B cell (primary cell): ENCODE data around the gene EFCAB7. TPM values are rescaled to one million over a fixed set of nuclear protein-coding genes. Genes with fewer than 3 reads are reported as not detected.

ENCODE experiments used
- ATAC-seq: fragments of 200-7000 bp; cut with Tn5 transposase; one replicate; pipeline ENCODE4 v1.10.0; 2021; ENCODE audit warnings: low read depth, mild to moderate bottlenecking, moderate number of reproducible peaks, moderate library complexity
- CTCF ChIA-PET: fragments of 350-600 bp; sonication (Branson Sonifier 250); formaldehyde crosslinking; loops from one replicate; lab custom pipeline; 2021; ENCODE audit warnings: antibody characterized with exemption, inconsistent platforms; lab: Charles Lee
- POLR2A ChIA-PET: fragments of 350-600 bp; sonication (Branson Sonifier 250); formaldehyde crosslinking; loops from one replicate; lab custom pipeline; 2021; ENCODE audit warnings: antibody characterized with exemption; lab: Charles Lee
- DNase-seq: peaks from one replicate; pipeline ENCODE4 v3.0.0; 2013
- H2AFZ ChIP-seq: 2 replicates; pipeline ENCODE4 v1.6.1; 2012; ENCODE audit warnings: mild to moderate bottlenecking, low read depth, low read length; ENCODE audit not compliant: insufficient read depth, poor library complexity, severe bottlenecking
- H3K27ac ChIP-seq, 2 donors: 1 replicate in 1 of 2; 2 replicates in 1 of 2; pipeline ENCODE4 v1.5.1; 2012 to 2013; ENCODE audit warnings: low read length in 2 of 2, mild to moderate bottlenecking in 2 of 2, moderate library complexity in 1 of 2
- H3K27me3 ChIP-seq, 4 experiments: fragments of 200-600 bp in 1 of 4; sonication (generic) in 1 of 4; replicated peaks in 1 of 4; 1 replicate in 2 of 4; 2 replicates in 2 of 4; pipeline versions ENCODE4 v1.6.1 to v1.7.0; 2013 to 2016; ENCODE audit warnings: low read length in 3 of 4, mild to moderate bottlenecking in 2 of 4, mixed read lengths in 1 of 4, moderate library complexity in 1 of 4; ENCODE audit not compliant: insufficient read depth in 4 of 4, control insufficient read depth in 3 of 4; ENCODE audit errors: control extremely low read depth in 1 of 4
- H3K36me3 ChIP-seq, 2 experiments: replicated peaks in 1 of 2; 1 replicate in 1 of 2; 2 replicates in 1 of 2; pipeline versions ENCODE4 v1.6.1 to v1.7.1; 2013; ENCODE audit warnings: low read length in 1 of 2; ENCODE audit not compliant: insufficient read depth in 2 of 2, control insufficient read depth in 1 of 2; ENCODE audit errors: control extremely low read depth in 1 of 2, extremely low read depth in 1 of 2
- H3K4me1 ChIP-seq, 2 donors: fragments of 200-600 bp in 1 of 2; sonication (generic) in 1 of 2; 1 replicate in 1 of 2; 2 replicates in 1 of 2; pipeline versions ENCODE4 v1.5.1 to v1.6.1; 2013 to 2017; ENCODE audit warnings: low read length in 2 of 2; ENCODE audit not compliant: control insufficient read depth in 2 of 2, insufficient read depth in 2 of 2
- H3K4me2 ChIP-seq: replicated peaks from 2 replicates; pipeline ENCODE3; 2012; ENCODE audit warnings: mild to moderate bottlenecking, low read depth, low read length; ENCODE audit not compliant: poor library complexity, severe bottlenecking
- H3K4me3 ChIP-seq, 5 experiments: fragments of 200-600 bp in 1 of 5; sonication (generic) in 1 of 5; 1 replicate in 3 of 5; 2 replicates in 2 of 5; pipeline versions ENCODE4 v1.5.1 to v1.7.0; 2011 to 2016; ENCODE audit warnings: low read length in 4 of 5, mild to moderate bottlenecking in 4 of 5, low read depth in 2 of 5, control low read depth in 1 of 5, moderate library complexity in 1 of 5; ENCODE audit not compliant: insufficient read depth in 1 of 5; ENCODE audit errors: control extremely low read depth in 1 of 5, extremely low read depth in 1 of 5
- H3K79me2 ChIP-seq: fragments of 200-600 bp; sonication (generic); one replicate; pipeline ENCODE4 v1.6.0; 2016; ENCODE audit warnings: low read length; ENCODE audit not compliant: control insufficient read depth, insufficient read depth
- H3K9ac ChIP-seq: fragments of 200-600 bp; sonication (generic); 2 replicates; pipeline ENCODE4 v1.6.1; 2017; ENCODE audit warnings: mild to moderate bottlenecking, low read length, moderate library complexity
- H3K9me3 ChIP-seq, 3 donors: one replicate each; pipeline versions ENCODE4 v1.6.1 to v1.7.1; 2013; ENCODE audit warnings: low read length in 2 of 3; ENCODE audit not compliant: control insufficient read depth in 2 of 3, insufficient read depth in 1 of 3; ENCODE audit errors: control extremely low read depth in 1 of 3
- H4K20me1 ChIP-seq: 2 replicates; pipeline ENCODE4 v1.6.0; 2012; ENCODE audit warnings: mild to moderate bottlenecking, low read length; ENCODE audit not compliant: insufficient read depth, control insufficient read depth, poor library complexity, severe bottlenecking
- H3K27ac Mint-ChIP-seq: one replicate; pipeline ENCODE4 v1.8.0; 2021; ENCODE audit warnings: mixed read lengths
- H3K27me3 Mint-ChIP-seq: one replicate; pipeline ENCODE4 v1.8.0; 2021; ENCODE audit warnings: mixed read lengths
- H3K4me1 Mint-ChIP-seq: one replicate; pipeline ENCODE4 v1.8.0; 2021; ENCODE audit warnings: mixed read lengths
- H3K4me3 Mint-ChIP-seq: one replicate; pipeline ENCODE4 v1.8.0; 2021; ENCODE audit warnings: mixed read lengths
- H3K9me3 Mint-ChIP-seq: one replicate; pipeline ENCODE4 v1.8.0; 2022; ENCODE audit warnings: mixed read lengths; ENCODE audit not compliant: insufficient read depth
- CTCF ChIP-seq: fragments of 200-600 bp; IDR thresholded peaks from one replicate; pipeline ENCODE4 v1.8.0; 2022; ENCODE audit warnings: antibody characterized with exemption, mild to moderate bottlenecking
- EZH2 ChIP-seq: IDR thresholded peaks from 2 replicates; pipeline ENCODE4 v1.6.1; 2012; ENCODE audit warnings: borderline replicate concordance, low read depth, mild to moderate bottlenecking, moderate library complexity, low read length; ENCODE audit not compliant: insufficient read depth, poor library complexity, severe bottlenecking
- WGBS: methylation state at CpG from one replicate; pipeline ENCODE4 v1.1.5; 2013; ENCODE audit warnings: missing lambda C conversion rate; ENCODE audit not compliant: insufficient coverage; 5-methylcytosine and 5-hydroxymethylcytosine counted together
- intact Hi-C: fragments of 100-400 bp; cut with micrococcal nuclease; formaldehyde crosslinking; loops from one replicate; pipeline ENCODE4 v1.10.0; 2022
- polyA plus RNA-seq: library from polyadenylated mRNA; depleted of rRNA; stranded (reverse); fragments of >200 nt; gene quantifications from 2 replicates; pipeline ENCODE4 v1.2.3, GENCODE V29; 2012
- total RNA-seq, 2 donors: library from RNA; stranded (reverse); fragments of 120-200 nt in 1 of 2; gene quantifications; 1 replicate in 1 of 2; 2 replicates in 1 of 2; pipeline versions ENCODE4 v1.2.3 to v1.2.4, GENCODE V29; 2013 to 2022

Gene EFCAB7
- total and polyA plus RNA-seq, 2 donors (not counting 1 experiment from before 2014, with no cell fraction given): 3.6 to 11.2 TPM

- Histone ChIP-seq H3K4me1 (no peaks in the 10 kb centered on the region), H3K36me3 (peaks cover 0 to 3% of the 10 kb centered on the region in 2 experiments), H2AFZ (no peak overlapping the region), H4K20me1 (no peaks in the 10 kb centered on the region), H3K4me3 (no peak overlapping the region), H3K79me2 (no peaks in the 10 kb centered on the region), H3K9me3 (no peaks in the 10 kb centered on the region), H3K9ac (no peak overlapping the region), H3K27ac (no peak overlapping the region), H3K4me2 (no peak overlapping the region), H3K27me3 (no peaks in the 10 kb centered on the region)
- WGBS: no CpG with 5 or more reads among the region's 1 CpG
- Mint-ChIP-seq H3K27me3 (no peaks in the 10 kb centered on the region), H3K9me3 (no peaks in the 10 kb centered on the region), H3K27ac (no peak overlapping the region), H3K4me1 (no peaks in the 10 kb centered on the region), H3K4me3 (no peak overlapping the region)
- ATAC-seq (no peak), DNase-seq (no peak)
- intact Hi-C loops: no loop called here
- CTCF ChIA-PET: no interaction called here
- POLR2A ChIA-PET: no interaction called here
- no peak for TF ChIP-seq CTCF
- no peak for TF ChIP-seq EZH2
These were observed 36.7 kb upstream of the EFCAB7 start for GRCh38 chr1:63486629-63487028.

- Histone ChIP-seq H2AFZ (no peak overlapping the region), H4K20me1 (no peaks in the 10 kb centered on the region), H3K4me2 (no peak overlapping the region), H3K4me3 (no peak overlapping the region), H3K79me2 (no peaks in the 10 kb centered on the region), H3K27me3 (no peaks in the 10 kb centered on the region), H3K4me1 (no peaks in the 10 kb centered on the region), H3K9me3 (no peaks in the 10 kb centered on the region), H3K9ac (no peak overlapping the region), H3K36me3 (peaks cover 0 to 3% of the 10 kb centered on the region in 2 experiments), H3K27ac (no peak overlapping the region)
- Mint-ChIP-seq H3K9me3 (no peaks in the 10 kb centered on the region), H3K4me3 (no peak overlapping the region), H3K27ac (no peak overlapping the region), H3K4me1 (no peaks in the 10 kb centered on the region), H3K27me3 (no peaks in the 10 kb centered on the region)
- ChIA-PET CTCF (no interaction called here), POLR2A (no interaction called here)
- no peak for TF ChIP-seq CTCF
- TF ChIP-seq EZH2: no peak
- intact Hi-C loops: no loop called here
- ATAC-seq: no peak
- no peak for DNase-seq
- 100% methylated on average over 1 of the region's 8 CpGs for WGBS
These were observed 35.8 kb upstream of the EFCAB7 start for GRCh38 chr1:63487336-63488065.
